ENCODE data around the gene BNIP2. TPM values are rescaled to one million over a fixed set of nuclear protein-coding genes. Genes with fewer than 3 reads are reported as not detected.

Gene BNIP2
- total RNA-seq, 4 donors from 2014 or later: 84.4 to 140 (median 125) TPM

GRCh38 chr15:59723687-59724346 lies 34.7 kb upstream of the BNIP2 start:
- no peak for DNase-seq
- H3K27ac ChIP-seq: no peak overlapping the region
- TF ChIP-seq CTCF (IDR thresholded peaks at IDR 0.05): no peak
- WGBS, 2 donors (ENCODE audit: low coverage in 1 of 2): 77% methylated on average over 7 of the region's 7 CpGs; no CpG with 5 or more reads in 1 of the 2 donors
- peaks cover 1% of the 10 kb centered on the region for H3K27me3 ChIP-seq
- H3K36me3 ChIP-seq: no peaks in the 10 kb centered on the region
- no peaks in the 10 kb centered on the region for H3K9me3 ChIP-seq
- in situ Hi-C loops (cut with MboI; ENCODE audit: low pct_ligation_motif_present in 1 of 4, low pct_unique_long_range_greater_than_20kb in 1 of 4, low sequenced_read_pairs in 3 of 4): loop anchor here in 3 of 4 donors (10.0 to 25.0 kb wide), 4 partner anchors 451 to 601 kb away; no protein-coding TSS in a partner anchor
- H3K4me1 ChIP-seq: no peaks in the 10 kb centered on the region
- intact Hi-C loops (cut with DNase I; ENCODE audit: low total_unique reads): no loop called here
- no peak overlapping the region for H3K4me3 ChIP-seq

GRCh38 chr15:59722476-59722875 lies 33.4 kb upstream of the BNIP2 start:
- Histone ChIP-seq H3K4me3 (no peak overlapping the region), H3K36me3 (no peaks in the 10 kb centered on the region), H3K27ac (no peak overlapping the region), H3K27me3 (no peaks in the 10 kb centered on the region), H3K4me1 (no peaks in the 10 kb centered on the region), H3K9me3 (no peaks in the 10 kb centered on the region)
- intact Hi-C loops (cut with DNase I; ENCODE audit: low total_unique reads) (no loop called here), in situ Hi-C loops (cut with MboI; ENCODE audit: low pct_ligation_motif_present in 1 of 4, low pct_unique_long_range_greater_than_20kb in 1 of 4, low sequenced_read_pairs in 3 of 4) (loop anchor here in 3 of 4 donors (10.0 to 25.0 kb wide), 4 partner anchors 452 to 602 kb away; no protein-coding TSS in a partner anchor)
- DNase-seq: no peak
- no peak for TF ChIP-seq EP300 (IDR thresholded peaks at IDR 0.05; ENCODE audit: low read depth)
- no peak for TF ChIP-seq CTCF (IDR thresholded peaks at IDR 0.05)
- TF ChIP-seq POLR2AphosphoS5 (IDR thresholded peaks at IDR 0.05): no peak
- TF ChIP-seq POLR2A (IDR thresholded peaks at IDR 0.05): no peak
- 69 to 100% methylated on average over 2 to 7 of the region's 7 CpGs for WGBS, 2 donors (ENCODE audit: low coverage in 1 of 2)

GRCh38 chr15:59722037-59722436 lies 32.9 kb upstream of the BNIP2 start:
- intact Hi-C loops (cut with DNase I; ENCODE audit: low total_unique reads): no loop called here
- in situ Hi-C loops (cut with MboI; ENCODE audit: low pct_ligation_motif_present in 1 of 4, low pct_unique_long_range_greater_than_20kb in 1 of 4, low sequenced_read_pairs in 3 of 4): loop anchor here in 3 of 4 donors (10.0 to 25.0 kb wide), 4 partner anchors 453 to 603 kb away; no protein-coding TSS in a partner anchor
- WGBS, 2 donors (ENCODE audit: low coverage in 1 of 2): 86% methylated on average over 7 of the region's 7 CpGs; no CpG with 5 or more reads in 1 of the 2 donors
- no peaks in the 10 kb centered on the region for H3K4me1 ChIP-seq
- no peaks in the 10 kb centered on the region for H3K27me3 ChIP-seq
- no peak for TF ChIP-seq EP300 (IDR thresholded peaks at IDR 0.05; ENCODE audit: low read depth)
- TF ChIP-seq POLR2AphosphoS5 (IDR thresholded peaks at IDR 0.05): no peak
- no peak for TF ChIP-seq POLR2A (IDR thresholded peaks at IDR 0.05)
- TF ChIP-seq CTCF (IDR thresholded peaks at IDR 0.05): no peak
- DNase-seq: no peak
- H3K4me3 ChIP-seq: no peak overlapping the region
- H3K27ac ChIP-seq: no peak overlapping the region
- H3K9me3 ChIP-seq: no peaks in the 10 kb centered on the region
- no peaks in the 10 kb centered on the region for H3K36me3 ChIP-seq

- Histone ChIP-seq H3K36me3 (no peaks in the 10 kb centered on the region), H3K9me3 (no peaks in the 10 kb centered on the region), H3K27ac (no peak overlapping the region), H3K27me3 (peaks cover 3% of the 10 kb centered on the region), H3K4me1 (no peaks in the 10 kb centered on the region), H3K4me3 (no peak overlapping the region)
- 75 to 82% methylated on average over 2 of the region's 2 CpGs for WGBS, 2 donors (ENCODE audit: low coverage in 1 of 2)
- TF ChIP-seq CTCF (IDR thresholded peaks at IDR 0.05) (no peak), POLR2A (IDR thresholded peaks at IDR 0.05) (no peak), EP300 (IDR thresholded peaks at IDR 0.05; ENCODE audit: low read depth) (no peak), POLR2AphosphoS5 (IDR thresholded peaks at IDR 0.05) (no peak)
- intact Hi-C loops (cut with DNase I; ENCODE audit: low total_unique reads) (no loop called here), in situ Hi-C loops (cut with MboI; ENCODE audit: low pct_ligation_motif_present in 1 of 4, low pct_unique_long_range_greater_than_20kb in 1 of 4, low sequenced_read_pairs in 3 of 4) (loop anchor here in 3 of 4 donors (10.0 to 25.0 kb wide), 4 partner anchors 453 to 603 kb away; no protein-coding TSS in a partner anchor)
- DNase-seq: no peak
Observed at GRCh38 chr15:59721411-59721810, 32.3 kb upstream of the BNIP2 start.

Measured in transverse colon (tissue), 4 donors.